Right lobe of liver (tissue), 6 donors: ENCODE data around the gene ATL1. TPM values are rescaled to one million over a fixed set of nuclear protein-coding genes. Genes with fewer than 3 reads are reported as not detected.

Experiments used
- ATAC-seq, 4 donors: fragments of 200-7000 bp; cut with Tn5 transposase; one replicate each; pipeline ENCODE4 v1.9.1; 2020; ENCODE audit warnings: mild to moderate bottlenecking in 4 of 4, moderate library complexity in 4 of 4
- DNase-seq, 3 donors: peaks; one replicate each; pipeline ENCODE4 v3.0.0-alpha.2; 2020
- H3K27ac ChIP-seq, 3 donors: fragments of 200-600 bp; one replicate each; pipeline ENCODE4 v1.8.0; 2022
- H3K27me3 ChIP-seq, 2 donors: fragments of 200-600 bp; one replicate each; pipeline ENCODE4 v1.8.0; 2022
- H3K36me3 ChIP-seq, 4 donors: fragments of 200-600 bp; sonication (generic) in 1 of 4; one replicate each; pipeline versions ENCODE4 v1.5.1 to v1.8.0; 2017 to 2022; ENCODE audit warnings: control low read depth in 1 of 4
- H3K4me1 ChIP-seq, 4 donors: fragments of 200-600 bp; sonication (generic) in 1 of 4; one replicate each; pipeline versions ENCODE4 v1.5.1 to v1.8.0; 2017 to 2022; ENCODE audit warnings: control low read depth in 1 of 4
- H3K4me3 ChIP-seq, 3 donors: fragments of 200-600 bp; one replicate each; pipeline ENCODE4 v1.8.0; 2022
- H3K9me3 ChIP-seq, 4 donors: fragments of 200-600 bp; sonication (generic) in 1 of 4; one replicate each; pipeline versions ENCODE4 v1.5.1 to v1.8.0; 2017 to 2022; ENCODE audit warnings: control low read depth in 1 of 4
- CTCF ChIP-seq, 4 donors: fragments of 200-600 bp in 3 of 4; fragments of 450-650 bp in 1 of 4; IDR thresholded peaks; one replicate each; pipeline versions ENCODE4 v1.5.1 to v1.8.0; 2016 to 2022; ENCODE audit warnings: antibody characterized with exemption in 4 of 4, mild to moderate bottlenecking in 2 of 4
- POLR2A ChIP-seq: fragments of 450-650 bp; IDR thresholded peaks from one replicate; pipeline ENCODE4 v1.6.1; 2017; ENCODE audit warnings: antibody characterized with exemption, mild to moderate bottlenecking
- WGBS: methylation state at CpG from one replicate; pipeline ENCODE4 v1.1.6; 2018; ENCODE audit warnings: low coverage, low lambda C conversion rate; ENCODE audit not compliant: insufficient coverage; ENCODE audit errors: missing lambda C conversion rate; 5-methylcytosine and 5-hydroxymethylcytosine counted together
- intact Hi-C, 2 donors: fragments of 100-400 bp; cut with DNase I; formaldehyde crosslinking; loops; one replicate each; pipeline versions ENCODE4 v1.11.2 to v1.14.1; 2022
- total RNA-seq, 6 experiments: library from RNA; depleted of rRNA in 2 of 6; stranded (reverse); fragments of >200 nt in 2 of 6; fragmentation: NEBNext Ultra II Directional in 3 of 6; extraction: Animal tissue kit (Norgen Biotek cat#: 25700) in 3 of 6; gene quantifications; one replicate each; pipeline versions ENCODE4 v1.1.0 to v1.2.4, GENCODE V29; 2016 to 2023
- donor health status: DM: no; HTN: yes; CAD: no.
- donor health status: DM: no; HTN: no; CAD: no.
- donor health status: DM: no; HTN: no; CAD: no.
- donor health status: DM: no; HTN: yes; CAD: no.
- donor health status: DM: no; HTN: yes; CAD: no.

The ATL1 gene
- total RNA-seq, 6 experiments from 2014 or later = 0.18 to 0.47 (median 0.27) TPM; not detected in 1

DNA sequence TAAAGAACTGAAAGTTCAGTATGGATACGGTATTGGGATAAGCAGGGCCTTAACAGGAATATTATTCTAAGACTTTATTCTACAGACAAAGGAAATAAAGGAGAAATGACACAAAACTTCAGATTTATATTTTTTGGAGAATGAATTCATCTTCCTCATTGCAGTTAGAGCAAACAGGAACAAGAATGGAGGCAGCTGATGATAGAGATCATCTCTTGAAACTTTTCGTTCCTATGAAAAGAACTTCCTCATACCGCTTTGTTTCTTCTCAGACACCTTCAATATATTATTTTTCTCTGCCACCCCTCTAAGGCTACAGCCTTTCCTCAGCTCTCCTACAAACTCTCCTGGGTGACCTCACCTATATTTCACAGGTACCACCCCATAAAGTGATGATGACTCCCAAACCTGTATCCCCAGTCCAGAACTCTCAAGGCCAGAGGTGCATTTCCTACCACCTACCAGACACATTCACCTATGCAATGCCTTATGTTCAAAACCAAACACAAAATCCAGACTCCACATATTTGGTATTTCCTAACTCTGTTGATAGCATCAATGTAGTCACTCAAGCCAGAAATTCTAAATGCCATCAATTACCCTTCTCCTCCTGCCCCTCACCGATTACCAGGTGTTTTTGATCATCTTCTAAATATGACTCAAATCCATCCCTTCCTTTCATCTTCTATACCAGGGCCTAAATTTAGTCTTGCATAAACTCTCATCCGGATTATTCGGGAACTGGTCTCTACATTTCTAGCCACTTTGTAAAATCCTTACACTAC is 35.0 kb upstream of the ATL1 start:
- no peak for TF ChIP-seq CTCF (IDR thresholded peaks at IDR 0.05)
- TF ChIP-seq POLR2A = no peak
- Histone ChIP-seq H3K9me3 (no peaks in the 10 kb centered on the region), H3K4me1 (no peaks in the 10 kb centered on the region), H3K36me3 (peaks cover 0 to 3% (median 0%) of the 10 kb centered on the region in 4 donors), H3K4me3 (no peak overlapping the region), H3K27me3 (no peaks in the 10 kb centered on the region), H3K27ac (no peak overlapping the region)
- 82% methylated on average over 6 of the region's 6 CpGs for WGBS
- intact Hi-C loops = no loop called here
- ATAC-seq (no peak), DNase-seq (no peak)

GRCh38 chr14:50528000-50528399 is 31.9 kb upstream of the ATL1 start:
- Histone ChIP-seq H3K9me3 (no peaks in the 10 kb centered on the region), H3K4me3 (no peak overlapping the region), H3K27me3 (no peaks in the 10 kb centered on the region), H3K36me3 (peaks cover 0 to 3% (median 0%) of the 10 kb centered on the region in 4 donors), H3K27ac (no peak overlapping the region), H3K4me1 (peaks cover 0 to 14% (median 6%) of the 10 kb centered on the region in 4 donors)
- ATAC-seq = no peak
- no peak for TF ChIP-seq POLR2A
- intact Hi-C loops = no loop called here
- no peak for DNase-seq
- 100% methylated on average over 1 of the region's 1 CpG for WGBS

DNA sequence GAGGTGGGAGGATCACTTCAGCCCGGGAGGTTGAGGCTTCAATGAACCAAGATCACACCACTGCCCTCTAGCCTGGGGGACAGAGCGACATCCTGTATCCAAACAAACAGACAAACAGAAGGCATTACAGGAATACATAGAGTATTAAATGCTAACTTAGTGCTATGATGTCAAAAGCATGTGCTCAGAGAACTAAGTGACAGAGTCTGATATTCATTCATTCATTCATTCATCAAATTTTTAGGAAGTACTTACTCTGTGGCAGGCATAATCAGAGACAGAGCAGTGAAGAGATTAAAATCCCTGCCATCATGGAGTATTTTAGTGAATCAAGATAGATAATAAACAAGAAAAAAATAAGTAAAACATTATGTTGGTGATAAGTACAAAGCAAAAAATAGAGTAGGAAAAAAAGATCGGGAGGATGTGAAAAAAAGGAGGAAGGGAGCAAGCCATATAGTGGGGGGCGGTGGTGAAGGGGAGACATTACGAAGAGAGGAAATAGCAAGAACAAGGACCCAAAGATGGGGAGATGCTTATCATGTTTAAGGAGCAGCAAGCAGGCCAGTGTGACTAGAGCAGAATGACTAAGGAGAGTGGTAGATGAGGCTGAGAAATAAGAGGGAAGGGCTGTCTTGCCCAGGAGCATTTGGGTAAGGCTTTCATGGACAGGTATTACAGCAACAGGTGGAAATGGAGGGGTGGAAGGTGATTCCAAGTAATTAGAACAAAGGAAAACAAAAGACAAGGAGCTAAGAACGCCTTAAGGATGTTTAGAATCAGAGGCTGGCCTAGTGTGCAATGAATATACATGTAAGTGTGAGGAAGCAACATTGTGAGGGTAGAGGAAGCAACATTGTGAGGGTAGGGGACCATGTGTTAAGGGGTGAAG is 30.4 kb upstream of the ATL1 start:
- intact Hi-C loops = loop anchor here (5.0 to 10.0 kb wide), 2 partner anchors 205 to 212 kb away; no protein-coding TSS in a partner anchor
- TF ChIP-seq POLR2A (no peak), CTCF (IDR thresholded peaks at IDR 0.05) (no peak)
- no peak overlapping the region for H3K4me3 ChIP-seq
- DNase-seq = no peak
- H3K27ac ChIP-seq = no peak overlapping the region
- no peak for ATAC-seq
- 66% methylated on average over 6 of the region's 6 CpGs for WGBS
- H3K36me3 ChIP-seq = peaks cover 0 to 3% (median 0%) of the 10 kb centered on the region in 4 donors
- no peaks in the 10 kb centered on the region for H3K9me3 ChIP-seq
- H3K27me3 ChIP-seq = no peaks in the 10 kb centered on the region
- H3K4me1 ChIP-seq = peaks cover 0 to 15% (median 6%) of the 10 kb centered on the region in 4 donors

GRCh38 chr14:50530358-50530757 is 29.6 kb upstream of the ATL1 start:
- H3K9me3 ChIP-seq = no peaks in the 10 kb centered on the region
- intact Hi-C loops = loop anchor here (5.0 to 10.0 kb wide), 2 partner anchors 206 to 213 kb away; no protein-coding TSS in a partner anchor
- ATAC-seq (no peak), DNase-seq (no peak)
- H3K27me3 ChIP-seq = no peaks in the 10 kb centered on the region
- H3K4me3 ChIP-seq = no peak overlapping the region
- WGBS = 36% methylated on average over 1 of the region's 1 CpG
- peaks cover 0 to 15% (median 6%) of the 10 kb centered on the region in 4 donors for H3K4me1 ChIP-seq
- no peak overlapping the region for H3K27ac ChIP-seq
- peaks cover 0 to 3% (median 0%) of the 10 kb centered on the region in 4 donors for H3K36me3 ChIP-seq
- no peak for TF ChIP-seq POLR2A

DNA sequence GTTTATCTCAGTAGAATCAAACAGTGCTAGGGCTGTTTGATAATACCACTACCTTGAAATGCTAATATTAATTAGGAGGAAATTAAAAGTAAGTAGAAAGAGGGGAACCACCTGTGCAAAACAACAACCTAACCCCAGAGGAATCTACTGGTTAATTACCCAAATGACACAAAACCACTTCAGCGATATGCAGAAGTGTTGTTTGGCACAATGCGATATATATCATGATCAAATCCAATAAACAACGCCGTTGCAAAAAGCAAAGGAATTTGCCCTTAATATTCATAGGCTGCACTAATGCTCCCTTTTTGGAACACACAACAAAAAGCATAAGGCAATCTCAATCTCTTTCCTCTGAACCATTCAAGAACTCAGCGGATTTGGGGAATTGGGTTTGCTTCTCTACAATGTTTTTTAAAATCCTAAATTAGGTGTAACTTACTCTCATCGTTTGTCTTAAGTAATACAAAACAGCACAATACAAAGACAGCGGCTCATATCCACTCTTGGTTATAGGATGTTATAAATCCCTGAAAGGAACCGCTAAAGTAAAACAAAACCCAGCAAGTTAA is 29.1 kb upstream of the ATL1 start:
- Histone ChIP-seq H3K9me3 (no peaks in the 10 kb centered on the region), H3K36me3 (peaks cover 0 to 3% (median 0%) of the 10 kb centered on the region in 4 donors), H3K4me1 (peaks cover 0 to 15% (median 6%) of the 10 kb centered on the region in 4 donors), H3K27me3 (no peaks in the 10 kb centered on the region), H3K4me3 (peak overlapping the region; percentile 77 to 90 (median 85)), H3K27ac (peak overlapping the region in 1 of 3 donors; percentile 94)
- DNase-seq (no peak), ATAC-seq (no peak)
- 50% methylated on average over 7 of the region's 8 CpGs for WGBS
- intact Hi-C loops = loop anchor here (5.0 to 10.0 kb wide), 2 partner anchors 206 to 214 kb away; no protein-coding TSS in a partner anchor
- TF ChIP-seq POLR2A (no peak), CTCF (IDR thresholded peaks at IDR 0.05) (no peak)
